HG03139 (cell line): ENCODE measurements around the gene KIF3A.
A peak's percentile ranks its signal among the peaks of the same experiment; 100 is the strongest.

Source experiments
- ATAC-seq: cut with Tn5 transposase; IDR thresholded peaks from one replicate; pipeline ENCODE4 v1.9.1; 2021; ENCODE audit not compliant: unreplicated experiment

KIF3A gene

DNA sequence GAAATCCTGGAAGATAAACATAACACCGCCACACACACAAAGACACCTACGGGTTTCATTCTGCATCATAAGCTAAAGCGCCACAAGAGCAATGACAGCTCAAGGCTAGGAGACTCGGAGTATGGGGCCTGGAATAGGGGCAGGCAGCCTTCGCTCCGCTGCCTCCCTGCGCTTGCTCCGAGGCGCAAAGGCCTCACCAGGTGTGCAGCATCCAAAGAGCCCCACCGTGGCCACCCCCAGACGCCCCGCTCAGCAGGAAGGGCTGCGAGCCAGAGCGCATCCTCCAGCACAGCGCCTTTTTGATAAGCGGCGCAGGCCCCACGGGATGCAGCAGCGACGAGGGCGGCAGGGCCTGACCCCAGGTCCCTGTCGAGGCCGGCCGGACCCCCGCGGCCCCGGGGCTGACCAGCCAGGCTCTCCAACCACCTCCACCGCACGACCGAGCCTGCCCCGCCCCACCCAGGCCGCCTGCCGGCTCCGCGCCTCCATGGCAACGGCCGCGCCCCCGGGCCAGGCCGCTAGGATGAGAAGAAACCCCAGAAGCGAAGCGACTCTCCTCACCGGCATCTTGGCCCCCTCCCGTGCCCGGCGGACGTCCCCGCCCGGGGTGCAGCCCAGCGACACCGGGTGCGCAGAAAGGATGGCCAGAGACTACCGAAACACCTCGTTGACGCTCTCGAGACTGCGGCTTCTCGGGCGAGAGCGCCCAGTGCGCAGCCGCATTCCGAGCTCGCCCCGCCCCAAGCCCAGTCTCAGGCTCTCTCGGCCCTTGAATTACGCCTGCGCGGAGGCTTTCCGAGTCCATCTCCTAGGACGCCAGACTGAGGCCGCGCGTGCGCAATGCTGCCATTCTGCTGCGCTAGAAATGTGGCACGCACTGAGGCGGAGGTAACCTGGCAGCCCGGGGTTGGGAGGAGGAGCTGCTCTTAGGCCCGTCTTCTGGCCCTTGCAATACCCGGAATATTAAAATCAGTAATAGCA, at the start of gene KIF3A:
KIF3A (minus strand) TSS at position 694 of the 981 bp plus-strand sequence; CDS start at position 567, 127 bp downstream.
- ATAC-seq = peak; percentile 87

DNA sequence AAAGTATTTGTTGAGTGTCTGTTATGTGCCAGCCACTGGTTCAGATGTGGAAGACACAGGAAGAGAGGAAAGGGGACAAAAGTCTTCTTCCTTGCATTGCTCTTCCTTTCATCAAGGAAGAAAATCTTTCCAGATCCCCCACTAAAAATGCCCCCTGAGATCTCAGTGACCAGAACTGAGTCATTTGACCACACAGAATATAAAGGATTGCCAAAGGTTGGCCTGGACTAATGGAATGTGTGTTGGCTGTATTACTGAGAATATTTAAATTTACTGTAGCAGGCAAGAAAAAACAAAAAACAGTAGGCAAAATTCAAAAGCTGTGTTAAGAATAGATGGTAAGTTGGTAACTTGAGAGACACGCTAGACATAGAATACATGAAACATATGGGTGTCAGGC, 49.7 kb upstream of the KIF3A start:
- ATAC-seq = no peak

DNA sequence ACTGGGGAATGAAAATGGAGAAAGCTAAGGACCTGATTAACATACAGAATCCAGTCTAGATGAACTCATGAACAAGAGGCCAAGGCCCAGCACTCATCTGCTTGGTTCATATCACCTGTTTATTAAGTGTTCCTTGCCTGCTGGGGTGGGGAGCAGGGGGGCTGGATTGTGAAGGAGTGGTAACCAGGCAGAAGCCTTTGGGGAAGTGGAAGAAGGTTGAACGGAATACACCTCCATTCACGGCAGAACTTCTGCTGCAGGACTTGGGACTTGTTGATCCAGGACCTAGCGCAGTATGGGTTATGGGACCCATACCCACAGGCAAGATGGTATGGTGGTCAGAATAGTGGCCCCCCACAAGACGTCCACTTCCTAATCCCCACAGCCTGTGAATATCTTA, 48.5 kb upstream of the KIF3A start:
- ATAC-seq = no peak

DNA sequence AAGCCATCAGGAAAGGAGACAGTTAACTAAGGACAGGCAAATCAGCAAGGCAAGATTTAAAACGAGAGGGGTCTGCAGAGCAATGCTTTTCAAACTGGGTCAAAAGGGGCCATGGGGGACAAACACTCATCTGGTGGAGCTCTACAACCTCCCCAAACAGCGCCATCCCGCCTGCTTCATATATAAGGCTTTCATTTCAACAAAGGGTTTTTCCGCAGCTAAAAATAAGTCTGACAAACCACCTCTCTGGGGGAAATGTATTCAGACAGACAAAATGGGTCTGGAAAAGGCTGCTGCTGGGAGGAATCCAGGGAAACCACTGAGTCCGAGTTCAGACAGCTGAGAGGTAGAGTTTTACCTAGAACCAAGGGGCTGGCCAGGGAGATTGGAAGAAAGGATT, 48.0 kb upstream of the KIF3A start:
- no peak for ATAC-seq

DNA sequence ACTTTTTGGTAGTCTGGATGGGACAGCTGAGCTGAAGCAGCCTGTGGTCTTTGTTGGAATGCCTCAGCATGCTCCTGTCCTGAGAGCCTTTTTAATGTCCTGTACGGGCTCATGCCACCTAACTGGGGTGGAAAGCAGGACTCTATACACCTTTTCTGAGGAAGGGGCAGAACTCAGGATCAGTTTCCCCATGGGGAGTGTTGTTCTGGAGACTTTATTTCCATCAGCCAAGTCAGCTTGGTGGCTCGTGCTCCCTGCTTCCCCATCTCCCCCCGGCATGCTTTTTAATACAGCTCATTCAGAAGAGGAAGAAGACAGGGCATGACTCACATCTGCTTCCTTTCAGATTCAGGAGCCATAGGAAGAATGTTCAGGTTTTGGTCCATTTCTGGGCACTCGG, 44.8 kb upstream of the KIF3A start:
- no peak for ATAC-seq

DNA sequence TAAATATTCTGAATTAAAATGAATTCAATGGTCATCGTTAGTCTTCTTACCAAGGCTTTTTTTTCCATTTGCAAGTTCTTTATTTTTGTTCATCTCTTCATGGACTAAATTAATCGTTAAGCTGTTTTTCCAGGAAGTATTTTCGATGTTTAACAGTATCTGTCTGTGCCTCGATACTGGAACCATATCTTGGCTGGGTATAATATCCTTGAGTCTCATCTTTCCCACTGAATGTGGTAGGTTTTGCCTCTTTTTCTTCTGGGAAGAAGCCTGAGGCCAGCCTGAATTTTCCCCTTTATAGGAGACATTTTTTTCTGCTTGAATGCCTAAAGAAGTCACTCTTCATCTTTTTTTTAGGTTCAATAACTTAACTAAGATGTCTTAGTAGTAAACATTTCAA, 43.7 kb upstream of the KIF3A start:
- ATAC-seq = no peak

GRCh38 chr5:132780577-132780976, 43.2 kb upstream of the KIF3A start:
- ATAC-seq = no peak

- ATAC-seq = no peak
These were observed 42.6 kb upstream of the KIF3A start for GRCh38 chr5:132779961-132780360.

- ATAC-seq = no peak
These were observed 41.5 kb upstream of the KIF3A start for GRCh38 chr5:132778856-132779255.

DNA sequence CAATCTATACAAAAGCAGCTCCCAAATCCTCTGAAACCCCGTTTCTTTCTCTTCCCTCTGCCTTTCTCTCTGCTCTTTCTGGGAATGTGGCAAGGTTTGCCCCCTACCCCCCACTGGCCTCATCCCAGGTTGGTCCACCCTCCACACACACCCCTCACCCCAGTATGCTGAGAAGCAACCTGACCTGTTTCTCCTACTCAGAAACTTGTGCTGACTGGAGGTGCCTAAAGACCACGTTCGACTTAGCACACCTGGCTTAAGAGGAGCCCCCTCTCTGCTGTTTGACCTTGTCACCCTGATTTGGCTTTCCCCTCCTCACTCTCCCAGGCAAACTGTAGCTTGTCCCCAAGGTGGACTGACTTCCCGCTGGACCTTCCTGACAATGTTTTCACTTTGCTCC, 40.8 kb upstream of the KIF3A start:
- ATAC-seq = no peak

- ATAC-seq = peak; percentile 44
These were observed 40.1 kb upstream of the KIF3A start, which contains the start of gene SEPTIN8 for GRCh38 chr5:132777209-132778069. Gene SEPTIN8, minus strand, starts transcription at chr5:132777239. Its CDS starts 102 bp downstream, at chr5:132777137.

DNA sequence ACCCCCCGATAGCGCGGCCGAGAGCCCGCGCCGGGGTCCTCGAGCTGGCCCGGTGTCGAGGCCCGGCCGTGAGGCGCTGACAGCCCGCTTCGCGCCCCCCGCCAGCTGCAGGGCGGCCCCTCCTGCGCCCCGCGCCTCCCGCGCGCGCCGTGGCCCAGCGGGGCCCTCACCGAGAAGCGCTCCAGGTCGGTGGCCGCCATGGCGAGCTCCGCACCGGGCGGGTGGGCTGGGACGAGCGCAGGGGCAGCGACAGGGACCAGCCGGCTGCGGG, 39.5 kb upstream of the KIF3A start:
- no peak for ATAC-seq

DNA sequence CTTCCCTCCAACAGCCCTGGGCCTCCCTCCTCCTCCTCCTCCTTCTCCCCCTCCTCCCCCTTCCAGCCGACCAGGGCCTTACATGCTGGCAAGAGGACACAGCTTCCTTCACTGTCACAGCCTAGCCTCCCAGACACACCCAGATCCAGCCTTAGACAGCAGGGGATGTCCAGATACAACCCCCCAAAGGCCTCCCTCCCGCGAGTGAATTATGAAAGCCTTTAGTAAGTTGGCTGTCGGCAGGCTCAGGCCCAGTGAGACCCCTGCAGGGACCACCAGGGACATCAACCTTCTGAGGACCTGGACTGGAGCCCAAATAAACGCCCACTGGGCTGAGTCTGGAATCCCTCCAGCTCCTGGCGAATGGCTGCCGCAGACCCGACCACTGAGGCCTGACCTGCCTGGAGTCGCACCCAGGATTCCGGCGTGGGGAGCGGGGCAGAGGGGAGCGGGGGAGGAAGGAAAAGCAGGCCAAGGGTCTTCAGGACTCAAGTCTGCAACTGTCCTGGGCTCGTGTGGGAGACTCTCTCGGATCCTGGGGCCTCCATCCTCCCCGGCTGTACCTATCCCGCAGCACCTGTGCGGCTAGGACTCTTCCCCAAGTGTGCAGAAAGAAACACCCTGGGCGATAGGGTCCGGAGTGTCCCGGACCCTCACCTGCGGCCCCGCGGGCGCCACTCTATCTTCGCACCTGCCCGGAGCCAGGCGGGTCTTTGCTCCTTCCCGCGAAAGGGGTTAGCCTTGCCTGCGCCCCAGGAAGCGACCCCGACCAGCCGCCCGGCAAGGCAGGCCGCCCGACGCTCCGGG, 39.0 kb upstream of the KIF3A start:
- ATAC-seq = peak; percentile 12

- ATAC-seq = no peak
These were observed 38.2 kb upstream of the KIF3A start for GRCh38 chr5:132775476-132775961.

DNA sequence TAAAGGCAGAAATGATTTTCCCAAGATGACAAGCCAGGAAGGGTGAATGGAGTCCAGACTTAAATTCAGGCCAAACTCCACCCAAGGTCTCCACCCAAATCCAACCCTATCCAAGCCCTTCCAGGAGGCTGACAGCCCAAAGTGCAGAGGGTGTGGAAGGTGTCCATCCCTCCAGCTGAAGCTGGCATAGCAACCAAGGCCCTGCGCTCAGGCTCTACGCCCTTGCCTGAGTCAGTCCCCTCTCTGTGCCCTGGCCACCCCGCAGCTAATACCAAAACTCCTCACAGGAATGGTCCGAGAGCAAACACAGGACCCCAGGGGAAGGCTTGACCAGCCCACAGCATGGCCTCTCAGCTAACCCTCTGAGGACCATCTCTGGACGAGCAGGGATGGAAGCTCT, 37.5 kb upstream of the KIF3A start:
- no peak for ATAC-seq

DNA sequence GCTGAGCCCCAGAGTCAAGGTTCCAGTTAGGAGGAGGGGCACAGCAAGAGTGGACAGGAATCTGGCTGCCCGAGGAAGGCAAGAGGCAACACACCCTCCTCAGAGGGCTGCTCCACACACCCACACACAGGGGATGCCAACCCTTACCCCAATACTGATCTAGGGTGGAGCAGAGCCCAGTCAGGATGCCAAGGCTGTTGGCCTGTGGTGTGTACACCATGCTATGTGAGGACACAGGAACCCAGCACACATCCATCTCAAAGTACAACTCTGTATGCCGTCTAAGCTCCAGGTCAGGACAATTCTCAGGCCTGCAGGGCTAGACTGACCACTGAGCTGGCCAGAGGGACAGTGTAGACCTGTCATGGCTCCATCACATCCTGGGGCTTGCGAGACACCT, 37.1 kb upstream of the KIF3A start:
- ATAC-seq = no peak

DNA sequence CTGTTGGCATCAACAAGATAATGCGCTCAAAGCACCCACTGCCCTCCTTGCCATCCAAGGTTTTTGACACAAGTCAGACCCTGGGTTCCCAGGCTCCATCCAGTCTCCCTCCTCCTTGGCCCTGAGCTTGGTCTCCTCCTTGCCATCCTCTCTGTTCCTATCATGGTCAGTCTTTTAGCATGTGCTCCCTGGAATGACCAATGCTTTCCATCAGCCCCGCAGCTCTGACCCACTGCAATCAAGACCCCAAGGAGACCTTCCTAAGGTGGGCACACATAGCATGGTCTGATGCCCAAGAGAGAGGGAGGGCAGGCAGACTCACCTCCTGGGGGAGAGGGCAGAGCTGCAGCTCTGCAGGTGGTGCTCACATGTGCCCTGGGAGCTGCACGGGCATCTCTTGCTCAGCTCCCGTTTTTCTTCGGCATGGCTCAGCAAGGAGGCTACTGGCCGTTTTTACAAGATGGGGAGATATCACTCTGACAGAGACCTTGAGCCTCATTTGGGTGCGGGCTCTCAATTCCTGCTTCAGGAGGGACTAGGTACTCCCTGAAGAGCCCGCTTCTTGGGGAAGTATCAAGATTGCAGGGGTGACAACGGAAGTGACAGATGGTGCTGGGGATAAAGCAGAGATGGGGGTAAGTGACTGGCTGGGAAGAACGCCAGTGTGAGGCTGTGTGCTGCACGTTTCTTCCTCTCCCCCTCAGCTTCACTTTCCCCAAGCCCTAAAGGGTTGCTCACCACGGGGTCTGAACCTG, 36.4 kb upstream of the KIF3A start:
- ATAC-seq = no peak

- no peak for ATAC-seq
These were observed 35.8 kb upstream of the KIF3A start for GRCh38 chr5:132773114-132773513.

GRCh38 chr5:132772291-132773070, 35.1 kb upstream of the KIF3A start:
- no peak for ATAC-seq
